IPS-NIHi7 (cell line): ENCODE results near the gene ARID1B.

ENCODE experiments used
- DNase-seq: peaks from one replicate; pipeline ENCODE4 v3.0.0; 2012; ENCODE audit warnings: mixed read lengths; ENCODE audit errors: extremely low spot score

ARID1B gene

GRCh38 chr6:157224178-157224950 is 447.2 kb downstream of the ARID1B start:
- no peak for DNase-seq

GRCh38 chr6:157224951-157225574 is 447.9 kb downstream of the ARID1B start:
- DNase-seq, result no peak

GRCh38 chr6:157225575-157225995 is 448.4 kb downstream of the ARID1B start:
- DNase-seq, result no peak

DNA sequence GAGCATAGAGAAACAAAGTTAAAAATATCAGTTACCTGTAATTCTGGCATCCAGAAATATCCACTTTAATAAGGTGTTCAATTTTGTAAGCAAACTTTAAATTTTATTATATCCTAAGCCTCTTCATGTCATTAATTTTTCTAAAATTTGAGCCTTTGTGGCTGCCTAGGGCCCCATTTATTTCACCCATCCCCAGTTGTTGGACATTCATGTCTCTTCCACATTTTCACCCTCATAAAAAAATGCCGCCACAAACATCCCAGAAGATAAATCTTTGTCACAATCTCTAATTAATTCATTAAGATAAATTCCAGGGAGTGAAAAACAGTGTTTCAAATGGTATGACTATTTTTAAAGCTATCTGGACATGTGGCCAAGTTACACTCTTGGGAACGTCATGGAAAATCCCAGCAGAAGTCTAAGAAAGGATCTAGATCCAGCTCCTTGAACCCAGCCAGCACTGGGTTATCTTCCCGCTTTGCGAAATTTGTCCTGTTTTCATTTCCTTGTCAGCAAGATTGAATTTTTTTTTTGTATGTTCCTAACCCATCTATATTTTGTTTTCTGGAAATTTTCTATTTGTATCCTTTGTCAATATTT is 448.9 kb downstream of the ARID1B start:
- DNase-seq, result no peak

- DNase-seq, result no peak
Measured at GRCh38 chr6:157226761-157227160, 449.6 kb downstream of the ARID1B start.

GRCh38 chr6:157227202-157228166 is 450.3 kb downstream of the ARID1B start:
- peak; percentile 39 for DNase-seq

DNA sequence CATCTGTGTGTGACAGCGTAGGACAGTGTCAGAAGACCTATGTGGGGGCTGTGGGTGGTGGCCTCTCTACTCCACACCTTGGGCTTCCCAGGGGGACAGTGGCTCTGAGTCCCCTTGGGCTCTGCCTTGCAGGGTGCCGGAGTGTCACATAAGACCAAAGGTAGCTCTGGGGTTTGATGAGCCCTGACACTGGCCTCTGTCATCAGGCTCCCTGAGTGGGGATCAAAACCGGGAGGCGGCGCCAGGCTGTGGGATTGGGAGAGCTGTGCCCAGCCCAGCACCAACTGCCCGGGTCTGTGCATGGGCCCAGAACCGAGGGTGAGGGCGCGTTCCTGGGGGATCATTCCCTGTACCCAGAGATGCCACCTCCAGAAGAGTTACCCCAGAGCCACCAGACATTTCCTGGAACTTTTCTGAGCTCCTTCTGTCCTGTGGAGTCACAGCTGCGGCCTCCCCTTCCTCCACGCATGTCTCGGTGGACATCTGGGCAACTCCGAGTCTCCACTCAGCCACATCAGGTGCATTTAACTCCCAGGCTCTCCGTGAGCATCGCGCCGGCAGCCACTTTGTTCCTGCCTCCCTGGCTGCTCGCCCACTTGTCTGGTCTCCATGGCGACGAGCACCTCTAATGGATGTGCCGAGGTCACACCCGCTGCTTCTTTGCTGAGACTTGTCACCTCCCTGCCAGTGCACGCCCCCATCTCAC is 451.4 kb downstream of the ARID1B start:
- DNase-seq, result no peak

- no peak for DNase-seq
Measured at GRCh38 chr6:157229132-157229618, 452.0 kb downstream of the ARID1B start.

- DNase-seq, result peak; percentile 37
Measured at GRCh38 chr6:157229713-157230112, 452.5 kb downstream of the ARID1B start.

DNA sequence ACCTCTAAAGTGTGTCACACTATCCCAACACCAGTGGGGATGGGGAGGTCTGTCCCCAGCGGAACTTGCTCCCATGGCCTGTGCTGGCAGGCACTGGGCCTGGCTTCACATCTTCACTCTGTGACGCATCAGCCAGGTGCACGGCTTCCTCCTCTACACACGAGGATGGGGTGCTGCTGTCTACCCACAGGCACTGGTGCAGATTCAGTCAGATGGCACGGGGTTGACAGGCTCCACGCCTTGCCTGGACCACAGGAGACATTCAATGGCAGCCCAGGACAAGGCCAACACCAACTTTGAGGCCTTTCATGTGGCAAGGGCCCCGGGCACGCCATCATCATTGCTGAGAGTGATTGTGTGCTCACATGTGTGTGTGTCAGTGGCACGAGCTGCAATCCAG is 453.7 kb downstream of the ARID1B start:
- DNase-seq, result no peak

GRCh38 chr6:157232161-157232895 is 455.1 kb downstream of the ARID1B start:
- no peak for DNase-seq

DNA sequence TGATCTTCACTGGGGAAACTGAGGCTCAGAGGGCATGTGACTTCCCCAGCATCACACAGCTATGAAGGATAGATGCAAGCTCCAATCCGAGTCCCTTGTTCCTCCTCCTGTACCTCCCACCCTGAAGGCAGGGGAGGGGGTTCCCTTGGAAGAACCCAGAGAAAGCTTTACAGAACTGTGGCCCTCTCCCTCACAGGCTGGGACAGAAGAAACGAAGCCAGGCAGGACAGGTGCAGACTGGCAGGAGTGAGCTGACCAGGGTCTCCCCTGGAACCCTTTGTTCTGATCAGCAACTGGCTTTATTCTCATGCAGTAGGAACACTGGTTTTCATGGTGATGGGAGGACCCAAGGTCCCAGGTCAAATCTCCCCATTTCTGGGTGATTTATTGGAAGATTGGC is 456.0 kb downstream of the ARID1B start:
- no peak for DNase-seq

DNA sequence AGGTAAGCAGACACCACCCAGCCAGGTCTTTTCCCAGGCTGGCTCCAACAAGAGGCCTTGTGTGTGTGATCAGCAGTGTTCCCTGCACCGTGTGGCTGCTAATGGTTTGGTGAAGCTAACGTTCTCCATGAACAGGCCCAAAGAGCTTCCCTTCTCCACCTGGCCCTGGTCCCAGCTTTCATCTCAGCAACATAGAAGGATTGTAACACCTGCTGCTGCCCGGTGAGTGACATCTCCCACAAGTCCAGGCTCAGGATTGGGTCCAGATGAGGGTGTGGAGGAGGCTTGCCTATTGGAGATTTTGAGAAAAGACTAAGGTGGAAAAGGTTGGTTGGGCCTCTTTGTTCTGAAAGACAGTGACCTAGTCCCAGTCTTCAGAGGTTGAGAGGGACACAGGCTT is 456.5 kb downstream of the ARID1B start:
- no peak for DNase-seq

GRCh38 chr6:157235600-157236039 is 458.4 kb downstream of the ARID1B start:
- DNase-seq, result peak; percentile 81

DNA sequence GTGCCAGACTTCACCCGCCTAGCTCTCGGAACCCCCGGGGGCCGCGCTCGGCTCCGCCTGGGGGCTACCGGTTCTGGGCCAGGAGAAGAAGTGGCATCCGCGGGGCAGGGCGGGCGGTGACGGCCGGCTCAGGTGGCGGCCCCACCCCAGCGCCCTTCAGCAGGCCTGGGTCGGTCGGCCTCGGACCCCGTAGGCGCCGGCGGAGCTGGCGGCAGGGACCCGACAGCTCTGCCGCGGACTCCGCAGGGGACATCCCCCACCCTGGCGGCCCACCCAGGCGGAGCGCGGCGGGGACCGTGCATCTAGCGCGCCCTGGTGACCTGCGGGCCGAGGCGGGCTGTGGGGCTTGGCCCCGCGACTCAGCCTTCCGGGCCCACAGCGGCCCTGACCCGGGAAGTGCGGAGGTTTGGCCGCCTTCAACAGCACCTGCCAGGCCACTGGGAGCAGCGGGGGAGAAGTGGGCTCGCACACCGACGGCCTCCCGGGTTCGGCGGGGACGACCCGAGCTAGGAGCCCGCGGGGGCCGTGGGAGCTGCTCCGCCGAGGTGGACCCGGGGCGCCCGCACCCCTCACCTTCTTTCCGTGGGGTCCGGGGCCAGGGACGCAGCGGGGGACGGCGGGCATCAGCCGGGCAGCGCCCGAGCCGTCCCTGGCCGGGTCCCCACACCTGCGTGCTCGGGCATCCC is 459.0 kb downstream of the ARID1B start:
- peak; percentile 37 for DNase-seq

DNA sequence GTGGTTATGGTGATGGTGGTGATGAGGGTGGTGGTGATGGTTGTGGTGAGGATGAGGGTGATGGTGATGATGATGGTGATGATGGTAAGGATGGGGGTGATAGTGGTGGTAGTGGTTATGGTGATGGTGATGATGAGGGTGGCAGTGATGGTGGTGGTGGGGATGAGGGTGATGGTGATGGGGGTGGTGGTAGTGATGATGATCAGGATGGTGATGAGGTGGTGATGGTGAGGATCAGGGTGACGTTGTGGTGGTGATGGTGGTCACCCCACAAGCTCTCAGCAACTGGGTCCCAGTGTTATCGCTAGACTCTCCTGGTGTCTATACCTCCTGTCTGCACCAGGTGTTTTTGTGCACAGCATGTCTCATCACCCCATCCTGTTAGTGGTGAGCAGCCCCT is 461.2 kb downstream of the ARID1B start:
- DNase-seq, result no peak

GRCh38 chr6:157239148-157239547 is 462.0 kb downstream of the ARID1B start:
- no peak for DNase-seq

GRCh38 chr6:157239671-157240058 is 462.5 kb downstream of the ARID1B start:
- DNase-seq, result no peak

GRCh38 chr6:157240059-157240959 is 463.1 kb downstream of the ARID1B start:
- DNase-seq, result no peak
